Measurements from ENCODE around the gene RTL1.

Gene RTL1

GRCh38 chr14:100882026-100882967 lies 21.2 kb downstream of the RTL1 start:
- TF ChIP-seq GATA1 (IDR thresholded peaks at IDR 0.05; ENCODE audit: low read depth, low read length) (no peak), POLR2A (IDR thresholded peaks at IDR 0.05; ENCODE audit: low read length) (no peak)
- DNase-seq: no peak

DNA sequence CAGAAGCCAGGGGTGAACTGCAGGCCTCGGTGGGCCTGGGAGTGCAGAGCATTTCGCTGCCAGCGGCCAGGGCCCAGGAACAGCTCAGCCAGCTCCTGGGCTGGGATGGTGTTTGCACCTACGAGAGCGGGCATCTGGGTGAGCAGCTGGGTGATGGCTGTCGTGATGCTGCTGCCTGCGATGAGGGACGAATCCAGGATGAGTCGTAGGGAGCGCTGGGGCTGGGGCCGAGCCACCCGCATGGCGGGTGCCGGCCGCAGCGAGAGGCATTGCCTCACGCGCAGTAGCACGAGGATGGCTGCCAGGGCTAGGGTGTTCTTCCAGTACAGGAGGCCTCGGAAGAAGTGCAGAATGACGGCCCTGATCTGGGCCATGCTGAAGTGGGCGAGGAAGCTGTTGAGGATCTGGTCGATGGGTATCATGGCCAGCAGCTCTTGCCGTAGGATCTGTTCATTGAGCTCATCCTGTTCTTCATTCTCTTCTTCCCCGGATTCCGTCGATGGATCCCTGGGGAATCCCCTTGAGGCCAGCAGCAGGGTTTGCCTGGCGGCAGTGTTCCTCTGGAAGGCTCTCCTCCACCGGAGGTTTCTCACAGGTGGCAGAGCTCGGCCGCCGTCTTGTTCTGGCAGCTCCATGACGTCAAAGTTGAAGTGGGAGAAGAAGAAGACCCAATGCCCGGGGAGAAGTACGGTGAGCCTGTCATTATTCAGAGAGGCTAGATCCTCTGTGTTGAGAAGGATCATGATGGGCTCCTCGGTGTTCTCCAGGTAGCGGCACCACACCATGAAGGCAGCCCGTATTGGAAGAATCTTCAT lies 22.1 kb downstream of the RTL1 start:
- DNase-seq: no peak
- TF ChIP-seq POLR2A (IDR thresholded peaks at IDR 0.05; ENCODE audit: low read length) (no peak), GATA1 (IDR thresholded peaks at IDR 0.05; ENCODE audit: low read depth, low read length) (no peak)

- DNase-seq: no peak
- no peak for TF ChIP-seq POLR2A (IDR thresholded peaks at IDR 0.05; ENCODE audit: low read length)
- no peak for TF ChIP-seq GATA1 (IDR thresholded peaks at IDR 0.05; ENCODE audit: low read depth, low read length)
Measured at GRCh38 chr14:100880271-100881101, 23.0 kb downstream of the RTL1 start.

GRCh38 chr14:100879782-100880181 lies 23.7 kb downstream of the RTL1 start:
- no peak for DNase-seq

DNA sequence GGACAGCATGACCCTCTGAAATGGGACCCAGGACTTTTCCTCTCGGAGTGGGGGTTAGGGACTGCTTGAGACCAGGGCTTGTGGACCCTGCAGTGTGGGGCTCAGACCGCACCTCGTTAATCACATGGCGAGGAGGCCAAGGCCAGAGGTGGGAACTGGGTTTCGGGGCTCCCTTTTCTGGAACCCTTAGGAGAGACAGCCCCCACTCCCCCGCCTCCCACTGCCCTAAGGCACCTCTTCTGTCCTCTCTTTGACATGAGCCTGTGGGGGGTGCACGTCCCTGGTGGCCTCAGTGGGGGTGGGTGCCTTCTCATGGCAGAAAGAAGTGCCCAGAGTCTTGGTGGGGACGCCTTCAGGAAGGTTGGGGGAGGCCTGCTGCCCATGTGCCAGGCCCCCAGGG lies 24.3 kb downstream of the RTL1 start:
- no peak for TF ChIP-seq POLR2A (IDR thresholded peaks at IDR 0.05; ENCODE audit: low read length)
- no peak for TF ChIP-seq GATA1 (IDR thresholded peaks at IDR 0.05; ENCODE audit: low read depth, low read length)
- no peak for DNase-seq

More at GRCh38 chr14:100879782-100880181, 23.7 kb downstream of the RTL1 start:
- no peak for TF ChIP-seq POLR2A (IDR thresholded peaks at IDR 0.05; ENCODE audit: low read length)
- no peak for TF ChIP-seq GATA1 (IDR thresholded peaks at IDR 0.05; ENCODE audit: low read depth, low read length)

DNA sequence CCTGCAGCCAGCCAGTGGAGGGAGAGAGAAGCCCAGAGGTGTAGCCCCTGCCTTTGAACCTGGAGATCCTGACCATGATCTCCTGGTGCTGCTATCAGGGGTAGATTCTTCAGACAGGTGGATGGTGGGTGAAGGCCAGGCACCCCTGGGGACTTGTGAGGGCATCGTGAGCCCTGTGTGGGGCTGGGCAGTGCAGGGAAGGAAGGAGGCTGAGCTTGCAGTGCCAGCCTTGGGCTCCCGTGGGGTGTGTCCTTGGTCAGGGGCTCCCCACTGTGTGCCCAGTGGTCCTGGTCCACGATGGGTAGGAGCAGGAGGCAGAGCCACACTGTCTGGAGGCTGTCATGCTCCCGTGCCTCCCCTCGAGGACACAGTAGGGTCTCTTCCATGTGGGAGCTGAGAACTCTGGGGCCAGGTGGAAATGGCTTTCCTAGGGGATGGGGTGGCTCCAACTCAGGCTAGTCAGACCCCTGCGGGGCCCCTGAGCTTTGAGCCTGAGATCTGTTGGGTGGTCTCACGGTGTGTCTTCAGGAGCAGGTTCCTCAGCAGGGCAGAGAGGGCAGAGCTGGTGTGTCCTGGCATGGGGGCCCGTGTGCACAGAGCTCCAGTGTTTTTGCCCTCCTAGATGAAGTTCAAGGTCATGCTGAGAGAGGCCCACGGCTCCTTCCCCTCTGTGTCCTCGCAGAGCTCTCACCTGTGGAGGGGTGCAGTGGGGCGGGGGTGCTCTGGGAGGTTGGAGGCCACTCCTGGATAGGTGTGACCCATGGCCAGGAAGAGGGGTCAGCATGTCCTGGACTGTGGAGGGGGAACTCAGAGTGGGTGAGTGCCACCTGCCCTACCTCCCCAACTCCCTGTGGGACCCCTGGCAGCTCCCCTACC lies 25.0 kb downstream of the RTL1 start:
- no peak for DNase-seq
- TF ChIP-seq POLR2A (IDR thresholded peaks at IDR 0.05; ENCODE audit: low read length): no peak
- TF ChIP-seq GATA1 (IDR thresholded peaks at IDR 0.05; ENCODE audit: low read depth, low read length): no peak

DNA sequence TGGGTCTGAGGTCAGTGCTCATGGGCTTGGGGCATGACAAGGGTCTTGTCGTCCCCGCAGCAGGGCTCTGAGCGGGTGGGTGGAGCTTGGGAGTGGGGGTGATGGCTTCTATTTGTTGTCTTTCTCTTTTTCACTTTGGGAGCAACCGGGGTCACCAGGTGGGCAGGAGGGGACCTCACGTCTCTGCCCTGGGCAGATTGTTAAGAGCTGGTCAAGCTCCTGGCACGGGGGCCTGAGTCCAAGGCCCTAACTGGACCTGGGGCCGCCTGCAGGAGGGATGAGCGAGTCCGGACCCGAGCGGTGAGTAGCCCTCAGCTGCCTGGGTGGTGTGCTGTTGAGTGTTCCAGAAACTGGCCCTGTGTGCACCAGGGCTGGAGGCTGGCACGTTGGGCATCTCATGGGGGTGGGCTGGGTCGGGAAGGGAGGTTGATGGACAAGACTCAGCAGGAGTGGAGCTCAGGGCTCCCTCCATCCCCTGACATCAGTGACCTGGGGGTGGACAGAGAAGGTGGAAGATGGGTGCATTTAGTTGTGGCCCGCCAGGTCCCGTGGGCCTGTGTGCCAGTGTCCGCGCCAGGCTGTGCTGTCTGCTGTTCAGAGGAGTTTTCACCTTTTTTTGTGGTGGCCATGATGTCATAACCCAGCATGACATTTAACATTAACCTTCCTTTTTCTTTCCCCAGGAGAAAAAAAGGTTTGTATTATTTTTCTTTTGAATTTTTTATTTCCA lies 27.5 kb downstream of the RTL1 start:
- TF ChIP-seq GATA1 (IDR thresholded peaks at IDR 0.05; ENCODE audit: low read depth, low read length) (no peak), POLR2A (IDR thresholded peaks at IDR 0.05; ENCODE audit: low read length) (no peak)
- DNase-seq: no peak

GRCh38 chr14:100875126-100875525 lies 28.4 kb downstream of the RTL1 start:
- TF ChIP-seq GATA1 (IDR thresholded peaks at IDR 0.05; ENCODE audit: low read depth, low read length) (no peak), POLR2A (IDR thresholded peaks at IDR 0.05; ENCODE audit: low read length) (no peak)

GRCh38 chr14:100874411-100875091 lies 29.0 kb downstream of the RTL1 start:
- TF ChIP-seq GATA1 (IDR thresholded peaks at IDR 0.05; ENCODE audit: low read depth, low read length) (no peak), POLR2A (IDR thresholded peaks at IDR 0.05; ENCODE audit: low read length) (no peak)
- no peak for DNase-seq

More at GRCh38 chr14:100875126-100875525, 28.4 kb downstream of the RTL1 start:
- no peak for DNase-seq

DNA sequence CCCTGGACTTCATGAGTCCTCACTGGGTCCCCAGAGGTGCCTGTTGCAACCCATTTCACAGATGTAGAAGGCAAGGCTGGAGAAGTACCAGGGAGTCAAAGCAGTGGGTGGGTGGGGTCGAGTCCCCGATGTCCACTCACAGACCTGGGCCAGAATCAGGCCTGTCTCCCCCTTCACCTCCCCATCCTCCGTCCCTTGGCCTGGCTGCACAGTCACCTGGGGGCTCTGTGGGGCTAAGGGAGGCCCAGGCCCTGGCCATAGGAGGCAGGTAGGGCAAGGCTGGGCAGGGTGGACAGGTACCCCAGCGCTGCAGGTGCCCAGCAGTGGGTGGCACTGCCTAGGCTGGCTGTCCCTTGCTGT lies 29.5 kb downstream of the RTL1 start:
- no peak for TF ChIP-seq POLR2A (IDR thresholded peaks at IDR 0.05; ENCODE audit: low read length)
- DNase-seq: no peak

DNA sequence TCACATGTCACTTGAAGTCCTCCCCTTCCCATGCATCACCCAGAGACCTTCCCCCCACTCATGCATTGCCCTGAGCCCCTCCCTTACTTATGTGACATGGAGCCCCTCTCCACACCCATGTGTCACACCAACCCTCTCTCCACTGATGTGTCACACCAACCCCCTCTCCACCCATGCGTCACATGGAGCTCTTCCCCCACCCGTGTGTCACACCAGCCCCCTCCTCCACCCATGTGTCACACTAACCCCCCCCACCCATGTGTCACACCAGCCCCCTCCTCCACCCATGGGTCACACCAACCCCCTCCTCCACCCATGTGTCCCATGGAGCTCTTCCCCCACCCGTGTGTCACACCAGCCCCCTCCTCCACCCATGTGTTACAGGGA lies 30.4 kb downstream of the RTL1 start:
- DNase-seq: no peak

More for the DNA sequence above, 30.4 kb downstream of the RTL1 start:
- TF ChIP-seq POLR2A (IDR thresholded peaks at IDR 0.05; ENCODE audit: low read length): no peak
- no peak for TF ChIP-seq GATA1 (IDR thresholded peaks at IDR 0.05; ENCODE audit: low read depth, low read length)

Measured in erythroblast (primary cell).